A673 (cell line): ENCODE measurements around the gene MRPS18A. TPM values are rescaled to one million over a fixed set of nuclear protein-coding genes. Genes with fewer than 3 reads are reported as not detected.

Experiments
- BruUV-seq: library from RNA; stranded (reverse); fragments of 400-500 nt; replicated peaks from 2 replicates; lab custom pipeline; 2021; lab: Mats Ljungman, UMichigan
- CTCF ChIA-PET: fragments of 300-600 bp; sonication (Branson Sonifier 250); formaldehyde crosslinking; loops from one replicate; lab custom pipeline; 2022; ENCODE audit warnings: antibody characterized with exemption; lab: Charles Lee
- POLR2A ChIA-PET: fragments of 300-600 bp; sonication (Branson Sonifier 250); formaldehyde crosslinking; loops from one replicate; lab custom pipeline; 2022; ENCODE audit warnings: antibody characterized with exemption; ENCODE audit not compliant: low non-redundant PET; lab: Charles Lee
- DNase-seq: peaks from one replicate; pipeline ENCODE4 v3.0.0-alpha.2; 2015; ENCODE audit warnings: low spot score
- H3K27ac ChIP-seq: fragments of 200-600 bp; sonication (generic); 2 replicates; pipeline ENCODE4 v1.5.1; 2016; ENCODE audit warnings: mixed run types, low read depth, mild to moderate bottlenecking, mixed read lengths, antibody characterized with exemption, low read length; ENCODE audit not compliant: poor library complexity, severe bottlenecking
- H3K27me3 ChIP-seq: fragments of 200-600 bp; sonication (generic); replicated peaks from 2 replicates; pipeline ENCODE4 v1.6.1; 2017; ENCODE audit warnings: mixed run types, low read depth, mild to moderate bottlenecking, mixed read lengths, antibody characterized with exemption, low read length; ENCODE audit not compliant: insufficient read depth, poor library complexity
- H3K36me3 ChIP-seq: fragments of 200-600 bp; sonication (generic); 2 replicates; pipeline ENCODE4 v1.6.1; 2016; ENCODE audit warnings: mixed run types, mild to moderate bottlenecking, mixed read lengths, antibody characterized with exemption, low read length; ENCODE audit not compliant: insufficient read depth, poor library complexity, severe bottlenecking
- H3K4me1 ChIP-seq: fragments of 200-600 bp; sonication (generic); 2 replicates; pipeline ENCODE4 v1.6.1; 2017; ENCODE audit warnings: mixed run types, mild to moderate bottlenecking, mixed read lengths, antibody characterized with exemption, low read length; ENCODE audit not compliant: insufficient read depth, poor library complexity, severe bottlenecking
- H3K4me3 ChIP-seq: fragments of 200-600 bp; sonication (generic); 2 replicates; pipeline ENCODE4 v1.5.1; 2016; ENCODE audit warnings: low read depth, mixed run types, mild to moderate bottlenecking, mixed read lengths, low read length; ENCODE audit not compliant: poor library complexity, severe bottlenecking
- H3K9me3 ChIP-seq: fragments of 200-600 bp; sonication (generic); 2 replicates; pipeline ENCODE4 v1.6.1; 2016; ENCODE audit warnings: mixed run types, low read depth, mild to moderate bottlenecking, mixed read lengths, antibody characterized with exemption, low read length; ENCODE audit not compliant: poor library complexity, severe bottlenecking
- EZH2 ChIP-seq: fragments of 200-600 bp; sonication (generic); IDR thresholded peaks from 2 replicates; pipeline ENCODE4 v1.6.1; 2017; ENCODE audit warnings: borderline replicate concordance, low read depth, mild to moderate bottlenecking, mixed read lengths, antibody characterized with exemption, low read length; ENCODE audit not compliant: poor library complexity, severe bottlenecking
- intact Hi-C: fragments of 100-400 bp; cut with micrococcal nuclease; formaldehyde crosslinking; loops from one replicate; pipeline ENCODE4 v1.10.0; 2022; ENCODE audit not compliant: unreplicated experiment
- total RNA-seq: library from RNA; stranded (reverse); gene quantifications from 2 replicates; pipeline ENCODE4 v1.2.3, GENCODE V29; 2021
- TF ChIP-seq, protein P1 (sequence below): fragments of 300-800, 200-600 bp; sonication (generic); conservative IDR thresholded peaks from 2 replicates; pipeline ENCODE4 v1.5.1; 2017; ENCODE audit warnings: low read depth, mild to moderate bottlenecking, antibody characterized with exemption, low read length, moderate library complexity, mixed read lengths

Gene MRPS18A
- total RNA-seq, 1 experiment from 2014 or later = 64.6 TPM

DNA sequence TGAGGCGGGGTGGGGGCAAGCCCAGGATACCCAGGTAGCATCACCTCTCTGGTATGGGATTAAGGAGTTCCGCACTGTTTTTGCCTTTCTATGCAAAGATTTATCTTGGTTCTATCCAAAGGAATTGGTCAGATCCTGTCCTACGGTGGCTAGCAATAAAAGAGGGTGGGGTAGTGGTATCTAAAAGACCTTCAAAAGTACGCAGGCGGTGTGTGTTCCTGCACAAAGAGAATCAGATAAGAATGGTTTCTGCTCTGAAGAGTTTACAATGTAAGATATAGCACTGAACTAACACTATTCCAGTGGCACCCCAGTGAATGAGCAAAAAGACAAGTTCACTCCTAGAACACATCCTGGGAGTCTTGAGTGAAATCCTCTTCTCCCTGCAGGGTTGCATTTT lies 6.3 kb downstream of the MRPS18A start:
- intact Hi-C loops = no loop called here
- no peak for DNase-seq
- no peaks in the 10 kb centered on the region for H3K27me3 ChIP-seq
- no TSS peak for BruUV-seq
- ChIA-PET POLR2A (no interaction called here), CTCF (interaction anchor here (0.6 kb wide), 1 partner anchor 224 kb away, joined by 5 read pairs; no protein-coding TSS in a partner anchor)
- no peaks in the 10 kb centered on the region for H3K9me3 ChIP-seq
- peaks cover 42% of the 10 kb centered on the region for H3K36me3 ChIP-seq
- no peak for TF ChIP-seq EZH2
- TF ChIP-seq, protein P1, sequence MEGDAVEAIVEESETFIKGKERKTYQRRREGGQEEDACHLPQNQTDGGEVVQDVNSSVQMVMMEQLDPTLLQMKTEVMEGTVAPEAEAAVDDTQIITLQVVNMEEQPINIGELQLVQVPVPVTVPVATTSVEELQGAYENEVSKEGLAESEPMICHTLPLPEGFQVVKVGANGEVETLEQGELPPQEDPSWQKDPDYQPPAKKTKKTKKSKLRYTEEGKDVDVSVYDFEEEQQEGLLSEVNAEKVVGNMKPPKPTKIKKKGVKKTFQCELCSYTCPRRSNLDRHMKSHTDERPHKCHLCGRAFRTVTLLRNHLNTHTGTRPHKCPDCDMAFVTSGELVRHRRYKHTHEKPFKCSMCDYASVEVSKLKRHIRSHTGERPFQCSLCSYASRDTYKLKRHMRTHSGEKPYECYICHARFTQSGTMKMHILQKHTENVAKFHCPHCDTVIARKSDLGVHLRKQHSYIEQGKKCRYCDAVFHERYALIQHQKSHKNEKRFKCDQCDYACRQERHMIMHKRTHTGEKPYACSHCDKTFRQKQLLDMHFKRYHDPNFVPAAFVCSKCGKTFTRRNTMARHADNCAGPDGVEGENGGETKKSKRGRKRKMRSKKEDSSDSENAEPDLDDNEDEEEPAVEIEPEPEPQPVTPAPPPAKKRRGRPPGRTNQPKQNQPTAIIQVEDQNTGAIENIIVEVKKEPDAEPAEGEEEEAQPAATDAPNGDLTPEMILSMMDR = no peak
- H3K4me1 ChIP-seq = peaks cover 3% of the 10 kb centered on the region
- no peak overlapping the region for H3K4me3 ChIP-seq
- H3K27ac ChIP-seq = no peak overlapping the region

- Histone ChIP-seq H3K36me3 (peaks cover 44% of the 10 kb centered on the region), H3K27ac (no peak overlapping the region), H3K9me3 (no peaks in the 10 kb centered on the region), H3K4me1 (no peaks in the 10 kb centered on the region), H3K27me3 (no peaks in the 10 kb centered on the region), H3K4me3 (no peak overlapping the region)
- no peak for DNase-seq
- BruUV-seq = no TSS peak
- CTCF ChIA-PET = no interaction called here
- POLR2A ChIA-PET = interaction anchor here (0.6 kb wide), 1 partner anchor 346 kb away, joined by 3 read pairs; no protein-coding TSS in a partner anchor
- intact Hi-C loops = no loop called here
- TF ChIP-seq EZH2 = no peak
- TF ChIP-seq, protein P1 = no peak
Measured at GRCh38 chr6:43680308-43681200, 7.0 kb downstream of the MRPS18A start.

DNA sequence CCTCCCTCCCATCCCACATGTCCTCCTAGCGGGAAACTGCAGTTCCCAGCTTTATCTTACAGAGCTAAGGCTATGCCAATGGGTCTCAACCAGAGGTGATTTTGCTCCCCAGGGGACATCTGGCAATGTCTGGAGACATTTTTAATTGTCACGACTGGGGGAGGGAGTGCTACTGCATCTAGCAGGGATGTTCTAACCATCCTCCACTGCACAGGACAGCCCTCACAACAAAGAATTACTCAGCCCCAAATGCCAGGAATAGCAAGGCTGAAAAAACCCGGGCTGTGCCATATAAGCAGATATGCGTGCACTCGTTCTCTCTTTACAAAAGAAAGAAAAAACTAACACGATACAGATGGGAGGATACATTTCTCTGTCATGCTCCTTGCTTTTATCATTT lies 8.5 kb downstream of the MRPS18A start:
- BruUV-seq = no TSS peak
- no peak for TF ChIP-seq EZH2
- TF ChIP-seq, protein P1 = no peak
- ChIA-PET CTCF (no interaction called here), POLR2A (no interaction called here)
- no peaks in the 10 kb centered on the region for H3K4me1 ChIP-seq
- no peak overlapping the region for H3K4me3 ChIP-seq
- no peak overlapping the region for H3K27ac ChIP-seq
- peaks cover 58% of the 10 kb centered on the region for H3K36me3 ChIP-seq
- H3K9me3 ChIP-seq = no peaks in the 10 kb centered on the region
- no peak for DNase-seq
- intact Hi-C loops = no loop called here
- no peaks in the 10 kb centered on the region for H3K27me3 ChIP-seq
